ENCODE measurements around the gene MFSD11. TPM values are rescaled to one million over a fixed set of nuclear protein-coding genes. Genes with fewer than 3 reads are reported as not detected.
A peak's percentile ranks its signal among the peaks of the same experiment; 100 is the strongest.
"Not testable (repeated sequence)": the region's sequence is repeated elsewhere in the genome, so short reads cannot be mapped to it uniquely, and the experiment has no call there.

Gene MFSD11
- total RNA-seq, 2 experiments from 2014 or later: 25.5 to 29.4 TPM

GRCh38 chr17:76722279-76722678 lies 15.6 kb upstream of the MFSD11 start:
- Histone ChIP-seq H3K4me3 (ENCODE audit: low read length) (no peak overlapping the region), H3K4me1 (ENCODE audit: insufficient read depth, low read length) (peaks cover 43% of the 10 kb centered on the region), H3K27ac (ENCODE audit: low read depth in 1 of 2, low read length in 2 of 2) (no peak overlapping the region), H3K9me3 (ENCODE audit: control insufficient read depth in 1 of 2, insufficient read depth in 1 of 2, low read length in 2 of 2) (no peaks in the 10 kb centered on the region), H3K27me3 (ENCODE audit: control insufficient read depth in 1 of 2, insufficient read depth in 2 of 2, low read length in 2 of 2) (no peaks in the 10 kb centered on the region), H3K36me3 (ENCODE audit: insufficient read depth, low read length) (peaks cover 74% of the 10 kb centered on the region)
- intact Hi-C loops (cut with DNase I, micrococcal nuclease): no loop called here
- Mint-ChIP-seq H3K9me3 (no peaks in the 10 kb centered on the region), H3K27ac (peak overlapping the region; percentile 49), H3K4me3 (no peak overlapping the region), H3K36me3 (ENCODE audit: low read depth) (peaks cover 92% of the 10 kb centered on the region), H3K27me3 (no peaks in the 10 kb centered on the region), H3K4me1 (ENCODE audit: low read depth) (peaks cover 36% of the 10 kb centered on the region)
- TF ChIP-seq CTCF (IDR thresholded peaks at IDR 0.05): no peak
- POLR2A ChIA-PET: no interaction called here
- DNase-seq (no peak), ATAC-seq (ENCODE audit: poor library complexity) (no peak)
- CTCF ChIA-PET: no interaction called here

GRCh38 chr17:76722977-76723376 lies 14.9 kb upstream of the MFSD11 start:
- Histone ChIP-seq H3K4me1 (ENCODE audit: insufficient read depth, low read length) (peaks cover 50% of the 10 kb centered on the region), H3K36me3 (ENCODE audit: insufficient read depth, low read length) (peaks cover 69% of the 10 kb centered on the region)
- intact Hi-C loops (cut with DNase I, micrococcal nuclease); H3K27ac ChIP-seq (ENCODE audit: low read depth in 1 of 2, low read length in 2 of 2); POLR2A ChIA-PET; H3K9me3 Mint-ChIP-seq; H3K9me3 ChIP-seq (ENCODE audit: control insufficient read depth in 1 of 2, insufficient read depth in 1 of 2, low read length in 2 of 2); H3K27me3 ChIP-seq (ENCODE audit: control insufficient read depth in 1 of 2, insufficient read depth in 2 of 2, low read length in 2 of 2); H3K4me3 ChIP-seq (ENCODE audit: low read length); ATAC-seq (ENCODE audit: poor library complexity); DNase-seq; H3K27me3 Mint-ChIP-seq: not testable (repeated sequence)
- Mint-ChIP-seq H3K36me3 (ENCODE audit: low read depth) (peaks cover 94% of the 10 kb centered on the region), H3K27ac (peak overlapping the region; percentile 59), H3K4me3 (peak overlapping the region; percentile 56), H3K4me1 (ENCODE audit: low read depth) (peaks cover 43% of the 10 kb centered on the region)
- CTCF ChIA-PET: interaction anchor here (3.1 kb wide), 1 partner anchor 12 kb away, joined by 8 read pairs; no protein-coding TSS in a partner anchor

DNA sequence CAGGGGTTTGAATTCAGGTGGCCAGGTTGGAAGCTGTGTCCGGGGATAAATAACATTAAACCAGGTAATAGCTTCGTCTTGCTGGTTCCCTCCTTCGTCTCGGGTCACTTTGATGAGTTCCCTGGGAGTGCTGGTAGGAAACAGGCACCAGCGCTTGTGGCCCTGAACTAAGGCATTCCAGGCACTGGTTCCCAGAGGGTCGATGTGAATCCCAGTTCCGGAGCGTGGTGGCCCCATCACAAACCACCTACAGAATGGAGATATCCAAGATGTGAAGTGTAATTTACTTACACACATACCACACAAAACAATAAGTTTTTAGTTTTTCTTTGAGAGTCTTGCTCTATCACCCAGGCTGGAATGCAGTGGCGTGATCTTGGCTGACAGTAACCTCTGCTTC lies 14.1 kb upstream of the MFSD11 start:
- intact Hi-C loops (cut with DNase I, micrococcal nuclease): no loop called here
- H3K27ac Mint-ChIP-seq: peak overlapping the region; percentile 42
- no peak for TF ChIP-seq CTCF (IDR thresholded peaks at IDR 0.05)
- no peaks in the 10 kb centered on the region for H3K27me3 ChIP-seq (ENCODE audit: control insufficient read depth in 1 of 2, insufficient read depth in 2 of 2, low read length in 2 of 2)
- H3K27me3 Mint-ChIP-seq: no peaks in the 10 kb centered on the region
- ATAC-seq (ENCODE audit: poor library complexity) (no peak), DNase-seq (no peak)
- H3K27ac ChIP-seq (ENCODE audit: low read depth in 1 of 2, low read length in 2 of 2): no peak overlapping the region
- H3K4me3 Mint-ChIP-seq: peak overlapping the region; percentile 100
- ChIA-PET POLR2A (interaction anchor here (4.3 to 5.6 kb wide), 2 partner anchors 13 to 52 kb away, joined by 19 to 165 read pairs; partner anchors contain the start of genes MFSD11 and SRSF2), CTCF (interaction anchor here (3.1 kb wide), 1 partner anchor 11 kb away, joined by 8 read pairs; no protein-coding TSS in a partner anchor)
- no peak overlapping the region for H3K4me3 ChIP-seq (ENCODE audit: low read length)
- H3K36me3 ChIP-seq (ENCODE audit: insufficient read depth, low read length): peaks cover 63% of the 10 kb centered on the region
- peaks cover 86% of the 10 kb centered on the region for H3K36me3 Mint-ChIP-seq (ENCODE audit: low read depth)
- no peaks in the 10 kb centered on the region for H3K9me3 ChIP-seq (ENCODE audit: control insufficient read depth in 1 of 2, insufficient read depth in 1 of 2, low read length in 2 of 2)
- no peaks in the 10 kb centered on the region for H3K9me3 Mint-ChIP-seq
- H3K4me1 Mint-ChIP-seq (ENCODE audit: low read depth): peaks cover 44% of the 10 kb centered on the region
- peaks cover 58% of the 10 kb centered on the region for H3K4me1 ChIP-seq (ENCODE audit: insufficient read depth, low read length)

Data from CD4-positive, alpha-beta T cell (primary cell).